GM04503 (cell line): ENCODE results near the gene SLC9A2.

Source experiments
- DNase-seq: peaks from one replicate; pipeline ENCODE4 v3.0.0-alpha.2; 2012; ENCODE audit warnings: low read depth

Gene SLC9A2, protein sequence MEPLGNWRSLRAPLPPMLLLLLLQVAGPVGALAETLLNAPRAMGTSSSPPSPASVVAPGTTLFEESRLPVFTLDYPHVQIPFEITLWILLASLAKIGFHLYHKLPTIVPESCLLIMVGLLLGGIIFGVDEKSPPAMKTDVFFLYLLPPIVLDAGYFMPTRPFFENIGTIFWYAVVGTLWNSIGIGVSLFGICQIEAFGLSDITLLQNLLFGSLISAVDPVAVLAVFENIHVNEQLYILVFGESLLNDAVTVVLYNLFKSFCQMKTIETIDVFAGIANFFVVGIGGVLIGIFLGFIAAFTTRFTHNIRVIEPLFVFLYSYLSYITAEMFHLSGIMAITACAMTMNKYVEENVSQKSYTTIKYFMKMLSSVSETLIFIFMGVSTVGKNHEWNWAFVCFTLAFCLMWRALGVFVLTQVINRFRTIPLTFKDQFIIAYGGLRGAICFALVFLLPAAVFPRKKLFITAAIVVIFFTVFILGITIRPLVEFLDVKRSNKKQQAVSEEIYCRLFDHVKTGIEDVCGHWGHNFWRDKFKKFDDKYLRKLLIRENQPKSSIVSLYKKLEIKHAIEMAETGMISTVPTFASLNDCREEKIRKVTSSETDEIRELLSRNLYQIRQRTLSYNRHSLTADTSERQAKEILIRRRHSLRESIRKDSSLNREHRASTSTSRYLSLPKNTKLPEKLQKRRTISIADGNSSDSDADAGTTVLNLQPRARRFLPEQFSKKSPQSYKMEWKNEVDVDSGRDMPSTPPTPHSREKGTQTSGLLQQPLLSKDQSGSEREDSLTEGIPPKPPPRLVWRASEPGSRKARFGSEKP

DNA sequence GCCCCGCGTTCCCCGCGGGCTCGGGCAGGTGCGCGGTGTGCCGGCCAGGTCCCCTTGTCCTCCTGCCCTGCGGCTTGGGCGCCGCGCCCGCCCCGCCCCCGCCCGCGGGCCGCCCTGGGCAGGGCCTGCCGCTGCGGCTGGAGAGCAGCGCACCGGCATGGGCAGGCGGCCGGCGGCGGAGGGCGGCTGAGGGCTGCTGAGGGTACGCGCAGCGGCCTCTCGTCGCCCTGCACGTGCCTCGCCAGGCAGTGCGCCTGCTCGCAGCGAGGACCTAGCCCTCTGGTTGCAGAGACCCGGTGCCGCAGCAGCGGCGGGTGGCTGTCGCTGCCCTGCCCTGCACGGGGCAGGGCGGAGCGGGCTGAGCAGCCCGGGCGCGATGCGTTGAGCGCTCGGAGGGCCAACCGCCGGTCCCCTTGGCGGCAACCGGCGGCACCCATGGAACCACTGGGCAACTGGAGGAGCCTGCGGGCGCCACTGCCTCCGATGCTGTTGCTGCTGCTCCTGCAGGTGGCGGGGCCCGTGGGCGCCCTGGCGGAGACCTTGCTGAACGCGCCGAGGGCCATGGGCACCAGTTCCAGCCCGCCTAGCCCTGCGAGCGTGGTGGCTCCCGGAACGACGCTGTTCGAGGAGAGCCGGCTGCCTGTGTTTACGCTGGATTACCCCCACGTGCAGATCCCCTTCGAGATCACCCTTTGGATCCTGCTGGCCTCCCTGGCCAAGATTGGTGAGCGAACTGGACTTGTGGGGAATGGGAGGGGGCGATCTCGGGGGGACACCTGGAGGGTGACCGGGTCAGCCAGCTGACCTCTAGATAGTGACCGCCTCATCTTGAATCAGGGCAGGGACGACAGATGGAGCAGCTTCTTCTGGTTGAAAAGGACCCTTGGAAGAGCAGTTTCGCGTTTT, at the start of gene SLC9A2:
SLC9A2 (plus strand) TSS at position 140 of the 906 bp plus-strand sequence; CDS start at position 436, 296 bp downstream.
- no peak for DNase-seq

DNA sequence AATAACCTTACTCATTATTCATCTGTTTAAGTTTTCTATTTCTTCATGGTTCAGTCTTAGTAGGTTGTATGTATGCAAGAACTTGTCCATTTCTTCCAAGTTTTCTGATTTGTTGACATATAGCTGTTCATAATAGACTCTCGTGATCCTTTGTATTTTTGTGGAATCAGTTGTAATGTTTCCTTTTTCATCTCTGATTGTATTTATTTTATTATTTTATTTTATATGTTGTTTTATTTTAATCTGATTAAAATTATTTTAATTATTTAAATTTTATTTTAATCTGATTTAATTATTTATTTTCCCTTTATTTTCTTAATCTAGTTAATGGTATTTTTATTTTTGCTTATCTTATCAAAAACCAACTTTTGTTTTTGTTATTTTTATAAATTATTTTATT, 43.5 kb upstream of the SLC9A2 start:
- DNase-seq: no peak

DNA sequence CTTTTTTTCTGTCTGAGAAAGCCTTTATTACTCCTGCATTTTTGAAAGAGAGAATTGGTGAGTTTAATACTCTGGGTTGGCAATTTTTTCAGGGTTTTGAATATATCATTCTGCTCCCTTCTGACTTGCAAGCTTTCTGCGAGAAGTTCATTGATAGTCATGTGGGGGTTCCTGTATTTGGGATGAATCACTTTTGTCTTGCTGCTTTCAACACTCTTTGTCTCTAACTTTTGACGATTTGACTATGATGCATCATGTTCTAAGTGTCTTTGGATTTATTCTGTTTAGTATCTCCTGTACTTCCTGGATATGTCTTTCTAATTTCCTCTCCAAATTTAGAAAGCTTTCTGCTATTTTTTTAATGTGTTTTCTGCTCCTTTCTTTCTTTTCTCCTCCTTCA, 41.0 kb upstream of the SLC9A2 start:
- no peak for DNase-seq

DNA sequence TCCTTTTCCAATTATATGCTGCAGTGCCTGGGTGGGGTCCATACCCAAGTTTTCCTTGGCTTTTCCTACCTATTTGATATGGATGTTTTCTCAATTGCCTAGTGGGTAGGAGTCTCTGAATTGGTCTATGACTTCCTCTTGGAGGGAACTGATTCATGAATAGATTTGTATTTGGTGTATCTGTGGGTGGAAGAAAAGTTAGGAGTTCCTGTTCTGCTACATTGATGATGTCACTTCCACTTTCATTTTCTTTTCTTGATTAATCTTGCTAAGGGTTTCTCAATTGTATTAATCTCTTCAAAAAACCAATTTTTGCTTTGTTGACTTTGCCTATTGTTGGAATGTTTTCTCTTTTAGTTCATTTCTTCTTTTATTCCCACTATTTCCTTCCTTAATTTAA, 37.4 kb upstream of the SLC9A2 start:
- no peak for DNase-seq

DNA sequence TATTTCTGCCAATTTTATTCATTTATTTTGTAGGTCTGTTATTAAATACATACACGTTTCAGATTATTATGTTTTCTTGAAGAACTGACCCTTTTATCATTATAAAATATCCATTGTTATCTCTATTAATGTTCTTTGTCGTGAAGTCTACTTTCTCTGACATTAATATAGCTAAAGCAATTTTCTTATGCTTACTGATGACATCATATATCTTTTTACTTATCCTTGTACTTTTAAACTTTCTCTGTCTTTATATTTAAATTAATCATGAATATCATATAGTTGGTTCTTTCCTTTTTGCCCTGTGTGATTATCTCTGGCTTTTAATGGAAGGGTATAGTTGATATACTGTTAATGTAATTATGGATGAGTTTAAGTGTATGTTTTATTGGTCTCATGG, 36.5 kb upstream of the SLC9A2 start:
- no peak for DNase-seq

DNA sequence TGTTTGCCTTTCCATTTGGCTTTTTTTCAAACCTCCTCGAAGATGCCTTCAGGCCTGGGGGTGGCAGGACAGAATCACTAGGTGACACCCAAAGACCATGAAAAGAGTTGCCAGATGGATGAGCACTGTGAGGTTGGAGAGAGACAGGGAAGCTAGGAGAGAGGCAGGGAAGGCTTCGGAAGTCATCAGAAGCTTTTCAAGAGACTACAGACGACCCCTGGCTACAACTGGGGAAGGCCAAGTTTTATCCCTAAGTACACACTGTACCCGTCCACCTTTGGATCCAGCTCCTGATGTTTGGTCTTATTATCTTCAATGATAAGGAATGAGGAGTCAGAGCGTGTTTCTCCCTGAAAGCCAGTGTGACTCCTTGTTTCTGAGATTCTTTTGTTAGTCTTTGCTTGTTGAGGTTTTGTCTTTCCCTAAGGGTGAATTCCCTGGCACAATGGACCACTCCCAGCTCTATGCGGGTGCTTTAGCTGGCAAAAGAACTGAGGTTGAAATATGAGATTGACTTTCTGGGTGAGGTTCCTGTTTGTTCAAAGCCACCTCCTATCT, 33.4 kb upstream of the SLC9A2 start:
- DNase-seq: no peak

DNA sequence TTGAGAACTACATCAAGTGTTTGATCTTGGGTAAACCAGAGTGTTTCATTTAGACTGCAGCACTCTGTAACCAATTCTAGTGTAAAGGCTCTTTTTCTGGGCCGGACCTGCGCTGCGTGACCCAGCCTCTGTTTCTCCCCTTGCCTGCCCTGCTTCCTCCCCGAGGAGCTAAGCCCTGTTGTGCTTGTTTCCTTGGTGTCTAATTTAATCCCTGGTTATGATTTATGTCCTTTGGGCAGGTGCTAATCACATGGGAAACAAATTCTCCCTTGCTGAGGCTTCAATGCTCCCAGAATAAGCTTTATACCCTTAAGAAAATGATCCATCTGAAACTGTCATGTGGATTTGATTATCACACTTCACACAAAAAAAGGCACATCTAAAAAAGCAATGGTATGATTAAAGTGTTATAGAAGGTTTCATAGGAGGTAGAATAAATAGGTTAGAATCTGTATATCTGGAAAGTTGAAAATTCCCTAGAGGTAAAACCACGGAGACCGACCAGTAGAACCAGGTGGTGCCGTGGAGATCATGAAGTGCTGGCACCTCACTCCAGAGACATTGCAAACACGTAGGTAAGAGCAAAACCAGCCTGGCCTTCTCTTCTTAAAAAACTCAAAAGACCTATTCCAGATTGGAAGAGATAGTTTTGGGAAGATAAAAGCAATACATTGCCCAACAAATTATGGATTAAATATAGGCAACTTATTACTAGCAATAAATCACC, 31.0 kb upstream of the SLC9A2 start:
- no peak for DNase-seq

DNA sequence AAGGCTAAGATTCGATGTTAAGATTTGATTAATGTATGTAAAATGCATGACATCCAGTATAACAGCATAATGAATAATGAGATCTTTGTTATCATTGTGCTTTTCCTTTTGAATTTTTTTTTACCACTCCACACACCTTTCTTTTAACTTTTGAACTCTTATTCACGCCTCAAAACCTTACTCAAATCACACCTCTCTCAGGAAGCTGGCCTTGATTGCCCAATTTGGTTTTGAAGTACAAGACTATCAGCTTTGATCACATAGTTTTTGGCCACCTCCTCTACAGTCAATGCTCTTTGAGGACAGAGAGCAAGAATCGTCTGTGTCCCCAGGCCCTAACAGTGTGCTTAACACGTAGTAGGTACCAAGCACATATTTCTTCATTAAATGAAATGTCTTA, 29.9 kb upstream of the SLC9A2 start:
- no peak for DNase-seq

DNA sequence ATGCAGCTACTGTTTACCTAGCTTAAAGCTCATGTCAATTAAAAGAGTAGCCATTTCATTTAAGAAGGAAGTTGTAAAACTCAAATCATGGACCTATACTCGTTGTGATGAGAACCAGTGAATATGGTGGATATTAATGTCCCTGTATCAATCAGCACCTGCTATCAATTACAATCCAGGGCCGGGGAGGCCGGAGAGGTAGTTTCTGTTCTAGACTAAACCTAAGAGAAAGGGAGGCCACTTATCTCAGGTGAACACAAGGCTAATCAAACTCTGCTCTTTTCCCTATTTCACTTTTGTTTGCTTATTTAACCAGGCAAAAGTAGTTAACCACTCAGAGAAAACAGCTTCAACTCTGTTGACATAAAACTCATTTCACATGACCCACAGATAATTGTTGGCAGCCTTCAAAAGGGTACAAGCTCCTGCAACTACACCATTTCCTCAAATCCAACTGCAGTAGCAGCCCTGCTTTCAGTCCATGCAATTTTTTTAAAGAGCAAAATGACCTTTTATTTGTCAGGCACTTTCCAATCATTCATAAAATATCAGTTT, 27.8 kb upstream of the SLC9A2 start:
- no peak for DNase-seq

DNA sequence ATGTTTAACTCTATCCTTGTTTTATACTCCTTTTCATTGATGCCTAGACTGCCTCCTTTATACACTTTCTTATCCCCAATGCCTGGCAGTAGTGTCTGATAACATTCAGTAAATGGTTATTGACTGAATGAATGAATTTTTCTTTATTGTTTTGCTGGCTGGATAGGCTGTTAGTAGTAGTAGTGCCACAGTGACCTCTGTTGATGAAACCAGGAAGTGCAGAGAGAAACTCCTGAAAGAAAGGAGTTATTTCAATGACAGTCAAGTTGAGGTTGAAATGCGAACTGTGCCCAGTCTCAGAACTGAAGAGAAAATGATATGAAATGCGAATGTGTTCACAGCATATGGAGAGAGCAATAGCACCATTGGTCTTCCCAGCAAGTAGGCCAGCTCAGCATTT, 26.8 kb upstream of the SLC9A2 start:
- DNase-seq: no peak

DNA sequence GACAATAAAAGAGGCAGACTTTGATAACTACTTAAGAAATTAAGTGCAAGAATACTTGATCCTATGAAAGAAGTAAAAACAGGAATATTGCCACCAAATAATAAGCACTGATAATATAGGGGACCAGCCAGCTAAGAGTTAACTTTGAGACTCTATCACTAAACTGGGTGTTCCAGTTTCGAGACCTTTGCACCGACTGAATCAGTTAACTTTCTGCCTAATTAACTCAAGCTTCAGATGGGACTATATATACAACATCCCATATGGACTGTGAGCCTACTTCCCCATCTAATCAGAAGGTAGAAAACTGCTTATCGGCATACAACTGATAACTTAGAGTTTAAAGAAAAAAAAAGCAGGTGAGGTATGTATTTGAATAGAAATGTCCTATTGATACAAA, 25.8 kb upstream of the SLC9A2 start:
- DNase-seq: no peak

DNA sequence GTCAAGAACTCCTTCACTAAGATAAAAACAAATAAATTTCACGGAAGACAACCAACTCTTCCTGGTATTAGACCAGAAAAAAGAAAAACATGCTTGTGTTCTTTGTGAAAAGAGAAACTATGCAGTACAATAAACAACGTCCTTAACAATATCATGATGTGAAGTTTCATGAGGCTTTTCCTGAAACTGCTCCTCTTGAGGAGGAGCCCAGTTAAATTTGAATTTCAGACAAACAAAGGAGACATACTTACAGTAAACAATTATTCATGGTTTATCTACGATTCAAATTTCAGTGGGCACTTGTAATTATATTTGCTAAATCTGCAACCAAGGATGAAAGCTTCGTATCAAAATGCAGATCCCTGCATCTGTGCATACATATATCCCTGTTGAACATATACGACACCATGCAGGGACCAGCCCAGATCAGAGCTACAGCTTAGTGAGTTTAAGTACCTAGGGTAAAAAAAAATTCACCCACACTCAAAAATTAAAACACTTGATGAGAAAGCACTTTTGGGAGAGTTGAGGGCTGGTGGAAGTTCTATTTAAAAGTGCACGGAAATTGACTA, 24.8 kb upstream of the SLC9A2 start:
- DNase-seq: no peak

DNA sequence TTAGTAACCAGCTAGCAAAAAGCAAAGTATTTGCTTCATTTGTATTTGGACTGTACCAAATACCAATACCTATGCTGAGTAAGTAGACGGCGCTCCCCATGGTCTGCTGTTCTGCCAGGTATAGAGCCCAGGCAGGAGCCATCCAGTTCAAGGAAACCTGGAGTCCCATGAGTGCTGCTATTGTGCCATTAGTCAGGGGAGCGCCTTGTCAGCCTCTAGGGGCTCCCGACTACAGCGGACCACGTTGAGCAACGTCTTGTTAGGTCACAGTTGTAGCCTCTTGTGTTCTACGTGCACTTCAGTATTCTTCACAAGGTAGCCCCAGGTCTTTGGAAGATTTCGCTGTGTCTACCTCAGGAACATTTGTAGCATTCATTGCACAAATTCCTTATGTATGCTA, 21.6 kb upstream of the SLC9A2 start:
- DNase-seq: no peak

DNA sequence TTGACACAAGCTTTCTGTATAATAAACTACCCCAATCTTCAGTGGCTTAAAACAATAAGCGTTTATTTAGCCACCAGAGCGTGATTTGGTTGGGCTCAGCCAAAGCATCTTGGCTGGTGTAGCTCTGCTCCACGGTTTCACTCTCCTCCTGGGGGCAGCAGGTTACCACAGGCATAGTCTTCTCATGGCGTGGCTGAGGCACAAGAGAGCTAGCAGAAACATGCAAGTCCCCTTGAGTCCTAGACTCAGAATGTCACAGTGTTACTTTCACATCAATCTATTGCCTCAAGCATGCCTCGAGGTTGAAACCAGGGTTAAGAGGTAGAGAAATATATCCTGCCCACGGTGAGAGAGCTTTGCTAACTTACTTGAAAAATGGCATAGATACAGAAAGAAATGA, 19.9 kb upstream of the SLC9A2 start:
- DNase-seq: no peak

DNA sequence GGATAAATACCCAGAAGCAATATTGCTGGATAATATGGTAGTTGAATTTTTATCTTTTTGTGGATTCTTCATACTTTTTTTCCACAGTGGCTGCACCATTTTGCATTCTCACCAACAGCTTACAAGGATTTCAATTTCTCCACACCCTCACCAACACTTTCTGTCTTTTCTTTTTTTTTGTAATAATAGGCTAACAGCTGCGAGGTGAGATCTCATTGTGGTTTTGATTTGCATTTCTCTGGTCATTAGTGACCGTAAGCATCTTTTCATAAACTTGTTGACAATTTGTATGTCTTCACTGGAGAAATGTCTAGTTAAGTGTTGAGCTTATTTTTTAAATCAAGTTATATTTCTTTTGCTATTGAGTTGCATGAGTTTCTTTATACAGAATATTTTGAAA, 17.6 kb upstream of the SLC9A2 start:
- no peak for DNase-seq

DNA sequence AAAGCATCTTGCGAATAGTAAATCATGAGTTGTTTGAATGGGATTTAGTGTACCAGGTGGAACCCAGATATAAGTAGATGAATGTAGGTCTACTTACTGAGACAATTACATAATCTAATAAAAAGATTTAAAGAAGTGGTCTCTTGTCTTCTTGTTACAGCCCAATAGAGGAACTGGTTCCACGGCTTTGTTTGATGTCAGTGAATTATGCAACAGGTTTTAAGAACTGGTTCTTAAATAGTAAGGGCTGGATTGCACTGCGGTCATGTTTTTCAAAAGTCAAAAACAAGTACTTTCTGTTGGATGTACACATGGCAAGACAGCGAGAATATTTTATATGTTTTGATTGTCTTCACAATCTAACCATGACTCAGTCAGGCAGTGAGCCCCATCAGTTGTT, 15.4 kb upstream of the SLC9A2 start:
- DNase-seq: no peak

DNA sequence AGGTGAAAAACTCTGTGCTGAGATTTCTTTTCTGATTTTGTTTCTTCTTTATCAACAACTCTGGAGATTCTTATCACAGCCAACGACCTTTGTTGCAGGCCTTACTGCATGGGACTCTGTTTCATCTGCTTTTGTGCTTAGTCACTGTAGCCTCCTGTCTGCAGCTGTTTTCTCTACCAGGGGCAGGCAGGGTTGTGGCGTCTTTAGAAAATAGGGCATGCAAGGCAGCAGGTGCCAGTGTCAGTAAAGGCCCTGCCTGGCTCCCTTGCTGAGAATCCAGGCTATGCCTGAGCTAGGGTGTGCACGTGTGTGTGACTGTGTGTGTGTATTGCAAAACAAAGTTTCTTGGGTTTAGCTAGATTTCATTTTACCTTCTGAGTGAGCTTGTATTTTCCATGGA, 14.6 kb upstream of the SLC9A2 start:
- DNase-seq: no peak

DNA sequence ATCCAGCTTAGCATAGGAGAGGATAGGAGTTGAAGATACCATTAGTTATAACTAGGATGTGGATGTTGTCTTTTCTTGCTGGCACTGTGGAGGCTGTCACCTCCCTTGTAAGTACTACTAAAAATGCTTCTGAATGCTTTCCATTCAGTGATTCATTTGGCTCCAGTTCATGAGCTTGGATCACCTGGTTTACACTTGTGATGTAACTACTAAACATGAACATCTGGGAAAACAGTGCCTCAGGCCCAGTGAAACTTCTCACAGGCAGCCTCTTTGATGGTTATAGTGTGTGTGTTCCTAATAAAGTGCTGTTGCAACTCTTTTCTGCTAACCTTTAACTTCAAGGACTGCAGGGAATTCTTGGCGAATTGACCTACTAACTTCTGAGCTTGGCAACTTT, 13.0 kb upstream of the SLC9A2 start:
- DNase-seq: no peak

DNA sequence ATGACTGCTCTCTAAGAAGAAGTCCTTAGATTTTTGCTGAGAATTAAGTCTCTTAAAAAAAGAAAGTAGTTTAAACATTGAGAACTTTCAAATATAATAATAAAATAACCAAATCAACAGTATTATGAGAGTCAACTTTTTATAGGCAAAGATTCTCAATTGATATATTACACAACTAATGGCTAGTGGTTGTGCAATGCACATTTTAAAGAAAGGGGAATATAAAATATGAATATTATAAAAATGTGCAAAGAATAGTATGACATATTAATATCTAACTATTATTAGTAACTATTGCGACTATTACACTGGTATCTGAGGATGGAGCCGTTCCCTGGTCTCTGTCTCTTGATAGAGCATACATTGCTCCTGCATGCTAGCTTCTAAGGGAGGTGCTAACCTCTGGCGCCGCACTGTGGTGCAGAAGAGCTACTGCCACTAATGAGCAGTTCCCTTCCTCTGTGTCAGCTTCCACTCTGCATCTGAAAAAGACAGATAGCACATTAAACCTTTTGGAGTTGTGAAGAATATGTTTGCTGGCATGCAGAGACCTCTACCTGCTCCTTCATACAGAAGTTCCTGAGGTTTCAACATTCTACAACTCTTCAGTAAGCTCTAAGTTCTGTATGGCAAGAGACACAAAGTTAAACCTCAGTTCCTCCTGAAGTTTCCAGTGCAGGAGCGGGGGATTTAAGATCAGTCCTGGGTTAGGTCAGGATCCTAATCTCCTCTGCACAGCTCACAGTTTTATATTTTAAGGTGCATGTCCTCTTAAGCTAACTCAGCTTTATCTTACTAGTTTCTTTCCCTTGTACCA, 3.5 kb upstream of the SLC9A2 start:
- DNase-seq: peak; percentile 8
